Endodermal cell (in vitro differentiated cells): Measurements from ENCODE around the gene FTO. TPM values are rescaled to one million over a fixed set of nuclear protein-coding genes. Genes with fewer than 3 reads are reported as not detected.

ENCODE experiments used
- DNase-seq: peaks from one replicate; pipeline ENCODE4 v3.0.0-alpha.2; 2017
- H3K27ac ChIP-seq: 2 replicates; pipeline ENCODE4 v1.5.1; 2013; ENCODE audit warnings: mild to moderate bottlenecking, low read depth, low read length, moderate library complexity
- H3K27me3 ChIP-seq: 2 replicates; pipeline ENCODE4 v1.6.1; 2013; ENCODE audit warnings: mild to moderate bottlenecking, low read length, moderate library complexity; ENCODE audit not compliant: insufficient read depth, control insufficient read depth, poor library complexity, severe bottlenecking
- H3K36me3 ChIP-seq: 2 replicates; pipeline ENCODE4 v1.7.0; 2013; ENCODE audit warnings: mild to moderate bottlenecking, low read length, moderate library complexity; ENCODE audit not compliant: control insufficient read depth, insufficient read depth
- H3K4me1 ChIP-seq: one replicate; pipeline ENCODE4 v1.7.0; 2013; ENCODE audit warnings: low read length; ENCODE audit not compliant: control insufficient read depth, insufficient read depth
- H3K4me3 ChIP-seq: 2 replicates; pipeline ENCODE4 v1.5.1; 2013; ENCODE audit warnings: mild to moderate bottlenecking, low read length, moderate library complexity
- H3K9ac ChIP-seq: 2 replicates; pipeline ENCODE4 v1.6.1; 2013; ENCODE audit warnings: mild to moderate bottlenecking, low read length, moderate library complexity; ENCODE audit not compliant: poor library complexity, severe bottlenecking; ENCODE audit errors: extremely low read depth
- H3K9me3 ChIP-seq: 2 replicates; pipeline ENCODE4 v1.6.1; 2013; ENCODE audit warnings: mild to moderate bottlenecking, low read length, moderate library complexity; ENCODE audit not compliant: control insufficient read depth
- H3K27ac Mint-ChIP-seq: 2 replicates; pipeline ENCODE4 v1.8.0; 2020; ENCODE audit warnings: mixed read lengths
- H3K27me3 Mint-ChIP-seq: 2 replicates; pipeline ENCODE4 v1.8.0; 2021; ENCODE audit warnings: mild to moderate bottlenecking, mixed read lengths; ENCODE audit not compliant: insufficient read depth
- H3K36me3 Mint-ChIP-seq: 2 replicates; pipeline ENCODE4 v1.8.0; 2020; ENCODE audit warnings: low read depth, mixed read lengths
- H3K4me1 Mint-ChIP-seq: 2 replicates; pipeline ENCODE4 v1.8.0; 2020; ENCODE audit warnings: mixed read lengths
- H3K4me3 Mint-ChIP-seq: 2 replicates; pipeline ENCODE4 v1.8.0; 2020; ENCODE audit warnings: mild to moderate bottlenecking, moderate library complexity, mixed read lengths
- H3K9me3 Mint-ChIP-seq: 2 replicates; pipeline ENCODE4 v1.8.0; 2020; ENCODE audit warnings: mild to moderate bottlenecking, mixed read lengths
- WGBS, 2 experiments: methylation state at CpG; one replicate each; pipeline versions ENCODE4 v1.1.5 to v1.1.7; 2013; ENCODE audit warnings: missing lambda C conversion rate in 2 of 2, mixed read lengths in 1 of 2; ENCODE audit not compliant: insufficient coverage in 1 of 2, insufficient read length in 1 of 2; 5-methylcytosine and 5-hydroxymethylcytosine counted together
- total RNA-seq, 2 donors: library from RNA; stranded (reverse); fragmentation: NEBNext Ultra II Directional in 1 of 2; extraction: Animal tissue kit (Norgen Biotek cat#: 25700) in 1 of 2; gene quantifications; 2 replicates in 1 of 2; 3 replicates in 1 of 2; pipeline ENCODE4 v1.2.1, GENCODE V29; 2021
- TF ChIP-seq, protein P1 (sequence below): fragments of 200-600 bp; sonication (generic); conservative IDR thresholded peaks from 2 replicates; pipeline ENCODE4 v1.5.0; 2021; ENCODE audit warnings: antibody characterized with exemption, mild to moderate bottlenecking

Gene FTO
- total RNA-seq, 2 donors from 2014 or later = 80.3 to 102 TPM

- no peak overlapping the region for H3K27ac Mint-ChIP-seq
- Histone ChIP-seq H3K27me3 (no peaks in the 10 kb centered on the region), H3K36me3 (no peaks in the 10 kb centered on the region), H3K9ac (no peak overlapping the region), H3K4me1 (no peaks in the 10 kb centered on the region), H3K4me3 (no peak overlapping the region), H3K27ac (no peak overlapping the region), H3K9me3 (peaks cover 26% of the 10 kb centered on the region)
- 95 to 100% methylated on average over 3 to 6 of the region's 6 CpGs for WGBS, 2 experiments
- no peak for DNase-seq
- H3K4me1 Mint-ChIP-seq = no peaks in the 10 kb centered on the region
- peaks cover 11% of the 10 kb centered on the region for H3K36me3 Mint-ChIP-seq
- peaks cover 3% of the 10 kb centered on the region for H3K27me3 Mint-ChIP-seq
- no peak overlapping the region for H3K4me3 Mint-ChIP-seq
- H3K9me3 Mint-ChIP-seq = peaks cover 16% of the 10 kb centered on the region
- TF ChIP-seq, protein P1, sequence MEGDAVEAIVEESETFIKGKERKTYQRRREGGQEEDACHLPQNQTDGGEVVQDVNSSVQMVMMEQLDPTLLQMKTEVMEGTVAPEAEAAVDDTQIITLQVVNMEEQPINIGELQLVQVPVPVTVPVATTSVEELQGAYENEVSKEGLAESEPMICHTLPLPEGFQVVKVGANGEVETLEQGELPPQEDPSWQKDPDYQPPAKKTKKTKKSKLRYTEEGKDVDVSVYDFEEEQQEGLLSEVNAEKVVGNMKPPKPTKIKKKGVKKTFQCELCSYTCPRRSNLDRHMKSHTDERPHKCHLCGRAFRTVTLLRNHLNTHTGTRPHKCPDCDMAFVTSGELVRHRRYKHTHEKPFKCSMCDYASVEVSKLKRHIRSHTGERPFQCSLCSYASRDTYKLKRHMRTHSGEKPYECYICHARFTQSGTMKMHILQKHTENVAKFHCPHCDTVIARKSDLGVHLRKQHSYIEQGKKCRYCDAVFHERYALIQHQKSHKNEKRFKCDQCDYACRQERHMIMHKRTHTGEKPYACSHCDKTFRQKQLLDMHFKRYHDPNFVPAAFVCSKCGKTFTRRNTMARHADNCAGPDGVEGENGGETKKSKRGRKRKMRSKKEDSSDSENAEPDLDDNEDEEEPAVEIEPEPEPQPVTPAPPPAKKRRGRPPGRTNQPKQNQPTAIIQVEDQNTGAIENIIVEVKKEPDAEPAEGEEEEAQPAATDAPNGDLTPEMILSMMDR = no peak
These were observed 329.8 kb downstream of the FTO start for GRCh38 chr16:54033747-54034146.

- 92% methylated on average over 1 of the region's 1 CpG; no CpG with 5 or more reads in 1 of the 2 experiments for WGBS, 2 experiments
- H3K27ac ChIP-seq = no peak overlapping the region
- no peaks in the 10 kb centered on the region for H3K27me3 ChIP-seq
- no peak overlapping the region for H3K9ac ChIP-seq
- Mint-ChIP-seq H3K9me3 (peaks cover 16% of the 10 kb centered on the region), H3K27ac (no peak overlapping the region), H3K36me3 (peaks cover 11% of the 10 kb centered on the region), H3K4me1 (no peaks in the 10 kb centered on the region), H3K27me3 (peaks cover 3% of the 10 kb centered on the region), H3K4me3 (no peak overlapping the region)
- no peaks in the 10 kb centered on the region for H3K4me1 ChIP-seq
- no peak overlapping the region for H3K4me3 ChIP-seq
- TF ChIP-seq, protein P1 = no peak
- no peaks in the 10 kb centered on the region for H3K36me3 ChIP-seq
- peaks cover 28% of the 10 kb centered on the region for H3K9me3 ChIP-seq
- no peak for DNase-seq
These were observed 330.7 kb downstream of the FTO start for GRCh38 chr16:54034684-54035083.

DNA sequence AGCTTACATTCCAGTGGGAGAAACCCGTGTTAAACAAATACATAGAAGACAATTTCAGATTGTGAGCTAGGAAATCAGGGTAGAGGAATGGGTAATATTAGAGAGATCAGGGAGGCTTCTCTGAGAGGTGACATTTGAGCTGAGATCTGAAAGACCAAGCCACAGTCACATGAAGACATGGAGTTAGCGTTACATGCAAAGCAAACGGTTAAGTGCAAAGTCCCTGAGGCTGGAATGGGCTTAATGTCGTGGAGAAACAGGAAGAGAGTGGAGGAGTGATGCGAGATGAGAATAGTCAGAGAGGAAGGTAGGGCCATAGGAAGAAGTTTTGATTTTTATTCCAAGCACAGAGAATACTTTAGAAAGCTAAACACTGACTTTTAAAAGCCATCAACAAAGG lies 336.5 kb downstream of the FTO start:
- no peak for DNase-seq
- no peaks in the 10 kb centered on the region for H3K4me1 Mint-ChIP-seq
- H3K27ac Mint-ChIP-seq = no peak overlapping the region
- Histone ChIP-seq H3K9ac (no peak overlapping the region), H3K4me1 (no peaks in the 10 kb centered on the region), H3K4me3 (no peak overlapping the region), H3K27me3 (no peaks in the 10 kb centered on the region), H3K36me3 (no peaks in the 10 kb centered on the region), H3K27ac (no peak overlapping the region), H3K9me3 (peaks cover 24% of the 10 kb centered on the region)
- H3K27me3 Mint-ChIP-seq = no peaks in the 10 kb centered on the region
- TF ChIP-seq, protein P1 = no peak
- peaks cover 19% of the 10 kb centered on the region for H3K9me3 Mint-ChIP-seq
- H3K36me3 Mint-ChIP-seq = peaks cover 11% of the 10 kb centered on the region
- H3K4me3 Mint-ChIP-seq = no peak overlapping the region
- WGBS, 2 experiments = 81 to 86% methylated on average over 3 to 5 of the region's 5 CpGs
